ENCODE data around the gene TRPC5OS. TPM values are rescaled to one million over a fixed set of nuclear protein-coding genes. Genes with fewer than 3 reads are reported as not detected.

TRPC5OS gene
- 0.03 TPM for polyA plus RNA-seq (2013, experiment 1 of 2)
- 0.03 TPM for polyA plus RNA-seq (2013, experiment 2 of 2)

DNA sequence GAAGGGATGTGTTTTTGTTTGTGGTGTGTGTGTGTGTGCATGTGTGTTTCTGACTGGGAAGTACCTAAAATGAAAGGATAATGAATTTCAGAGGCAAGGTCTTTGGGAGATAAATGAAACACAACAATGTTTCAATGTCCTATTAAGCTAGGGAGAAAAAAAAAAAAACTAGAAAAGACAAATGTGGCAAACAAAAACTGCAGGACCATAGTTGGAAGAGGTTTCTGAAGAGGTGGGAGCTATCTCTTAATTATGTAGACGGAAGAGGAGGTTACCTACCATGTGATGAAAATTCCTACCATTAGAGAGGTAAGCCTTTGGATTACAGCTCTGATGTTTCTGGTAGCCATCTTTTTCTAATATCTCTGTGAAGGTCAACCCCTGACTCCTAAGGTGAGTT lies at the start of gene TRPC5OS:
TRPC5OS (plus strand) TSS at position 301 of the 400 bp plus-strand sequence. CDS start 25,669 bp downstream, outside the sequence.
- Histone ChIP-seq H3K56ac (ENCODE audit: low read length) (no peak within 1 kb of the TSS), H3K18ac (ENCODE audit: low read length) (no peak within 1 kb of the TSS), H3K9ac (ENCODE audit: low read length) (no peak within 1 kb of the TSS), H3K79me2 (ENCODE audit: control insufficient read depth, insufficient read depth, low read length) (no peaks in the 10 kb centered on the region), H3K4me2 (ENCODE audit: low read length) (no peak within 1 kb of the TSS), H4K5ac (ENCODE audit: low read length) (no peak within 1 kb of the TSS), H3K36me3 (ENCODE audit: control insufficient read depth, insufficient read depth, low read length) (no peaks in the 10 kb centered on the region), H2BK120ac (ENCODE audit: low read depth, low read length) (no peak within 1 kb of the TSS), H2AK5ac (ENCODE audit: low read length) (no peak within 1 kb of the TSS), H3K4me3 (ENCODE audit: low read length) (no peak within 1 kb of the TSS), H3K27me3 (ENCODE audit: insufficient read depth, low read length, poor library complexity) (no peaks in the 10 kb centered on the region), H2BK15ac (replicated peaks; ENCODE audit: low read depth) (no peak within 1 kb of the TSS), H3K79me1 (ENCODE audit: low read length) (no peaks in the 10 kb centered on the region), H3K4me1 (ENCODE audit: control insufficient read depth, low read depth, low read length) (no peaks in the 10 kb centered on the region), H2BK5ac (ENCODE audit: low read length) (no peak within 1 kb of the TSS), H3K4ac (ENCODE audit: low read depth, low read length) (no peak within 1 kb of the TSS), H3K27ac (ENCODE audit: low read depth, low read length) (no peak within 1 kb of the TSS), H4K8ac (ENCODE audit: low read depth, low read length) (no peak within 1 kb of the TSS), H3K23ac (ENCODE audit: low read length) (no peak within 1 kb of the TSS)
- WGBS (ENCODE audit: extremely low coverage, insufficient coverage, low lambda C conversion rate), result no CpG with 5 or more reads among the region's 1 CpG
- no peak for DNase-seq

GRCh38 chrX:111829345-111829744 lies 46.6 kb upstream of the TRPC5OS start:
- no peak overlapping the region for H2BK15ac ChIP-seq (replicated peaks; ENCODE audit: low read depth)
- no peak overlapping the region for H3K4me3 ChIP-seq (ENCODE audit: low read length)
- no peak for DNase-seq
- H3K4me2 ChIP-seq (ENCODE audit: low read length), result no peak overlapping the region
- no peak overlapping the region for H2AK5ac ChIP-seq (ENCODE audit: low read length)
- no peak overlapping the region for H3K23ac ChIP-seq (ENCODE audit: low read length)
- H3K4me1 ChIP-seq (ENCODE audit: control insufficient read depth, low read depth, low read length), result no peaks in the 10 kb centered on the region
- WGBS (ENCODE audit: extremely low coverage, insufficient coverage, low lambda C conversion rate), result no CpG with 5 or more reads among the region's 2 CpGs
- no peak overlapping the region for H3K56ac ChIP-seq (ENCODE audit: low read length)
- no peaks in the 10 kb centered on the region for H3K79me1 ChIP-seq (ENCODE audit: low read length)
- H4K5ac ChIP-seq (ENCODE audit: low read length), result no peak overlapping the region
- H2BK120ac ChIP-seq (ENCODE audit: low read depth, low read length), result no peak overlapping the region
- no peak overlapping the region for H3K18ac ChIP-seq (ENCODE audit: low read length)
- no peaks in the 10 kb centered on the region for H3K27me3 ChIP-seq (ENCODE audit: insufficient read depth, low read length, poor library complexity)
- H3K79me2 ChIP-seq (ENCODE audit: control insufficient read depth, insufficient read depth, low read length), result no peaks in the 10 kb centered on the region
- no peak overlapping the region for H4K8ac ChIP-seq (ENCODE audit: low read depth, low read length)
- H2BK5ac ChIP-seq (ENCODE audit: low read length), result no peak overlapping the region
- H3K4ac ChIP-seq (ENCODE audit: low read depth, low read length), result no peak overlapping the region
- H3K36me3 ChIP-seq (ENCODE audit: control insufficient read depth, insufficient read depth, low read length), result no peaks in the 10 kb centered on the region
- no peak overlapping the region for H3K27ac ChIP-seq (ENCODE audit: low read depth, low read length)
- no peak overlapping the region for H3K9ac ChIP-seq (ENCODE audit: low read length)

- Histone ChIP-seq H3K79me2 (ENCODE audit: control insufficient read depth, insufficient read depth, low read length) (no peaks in the 10 kb centered on the region), H2AK5ac (ENCODE audit: low read length) (no peak overlapping the region), H3K4ac (ENCODE audit: low read depth, low read length) (no peak overlapping the region), H4K5ac (ENCODE audit: low read length) (no peak overlapping the region), H3K4me2 (ENCODE audit: low read length) (no peak overlapping the region), H3K4me1 (ENCODE audit: control insufficient read depth, low read depth, low read length) (no peaks in the 10 kb centered on the region), H3K18ac (ENCODE audit: low read length) (no peak overlapping the region), H3K27me3 (ENCODE audit: insufficient read depth, low read length, poor library complexity) (no peaks in the 10 kb centered on the region), H3K36me3 (ENCODE audit: control insufficient read depth, insufficient read depth, low read length) (no peaks in the 10 kb centered on the region), H4K8ac (ENCODE audit: low read depth, low read length) (no peak overlapping the region), H3K79me1 (ENCODE audit: low read length) (no peaks in the 10 kb centered on the region), H3K23ac (ENCODE audit: low read length) (no peak overlapping the region), H3K27ac (ENCODE audit: low read depth, low read length) (no peak overlapping the region), H2BK15ac (replicated peaks; ENCODE audit: low read depth) (no peak overlapping the region), H2BK120ac (ENCODE audit: low read depth, low read length) (no peak overlapping the region), H3K4me3 (ENCODE audit: low read length) (no peak overlapping the region), H3K56ac (ENCODE audit: low read length) (no peak overlapping the region), H3K9ac (ENCODE audit: low read length) (no peak overlapping the region), H2BK5ac (ENCODE audit: low read length) (no peak overlapping the region)
- WGBS (ENCODE audit: extremely low coverage, insufficient coverage, low lambda C conversion rate), result no CpG with 5 or more reads among the region's 2 CpGs
- no peak for DNase-seq
Observed at GRCh38 chrX:111830571-111830970, 45.4 kb upstream of the TRPC5OS start.

DNA sequence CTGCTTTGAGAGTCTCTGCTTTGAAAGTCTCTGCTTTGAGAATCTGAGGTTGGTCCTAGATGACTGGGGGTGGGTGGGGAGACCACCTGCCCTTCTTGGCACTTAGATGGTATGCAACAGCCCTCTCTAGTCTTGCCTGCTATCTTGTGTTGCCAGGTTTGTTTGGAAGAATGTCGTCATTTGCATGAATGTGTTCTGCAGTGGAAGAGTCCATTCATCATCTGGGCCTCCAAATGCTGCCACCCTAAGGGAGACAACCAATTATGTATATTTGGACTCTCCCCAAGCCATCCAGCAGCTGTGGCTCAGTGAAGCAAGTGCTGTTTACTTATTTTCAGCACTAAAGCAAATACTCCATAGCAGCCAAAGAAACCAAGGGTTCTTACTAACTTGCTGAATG lies 44.6 kb upstream of the TRPC5OS start:
- H3K18ac ChIP-seq (ENCODE audit: low read length), result no peak overlapping the region
- no peaks in the 10 kb centered on the region for H3K4me1 ChIP-seq (ENCODE audit: control insufficient read depth, low read depth, low read length)
- no peak overlapping the region for H3K23ac ChIP-seq (ENCODE audit: low read length)
- no peak overlapping the region for H3K4me2 ChIP-seq (ENCODE audit: low read length)
- H3K9ac ChIP-seq (ENCODE audit: low read length), result no peak overlapping the region
- no peak overlapping the region for H4K5ac ChIP-seq (ENCODE audit: low read length)
- no peak overlapping the region for H2BK120ac ChIP-seq (ENCODE audit: low read depth, low read length)
- H3K79me2 ChIP-seq (ENCODE audit: control insufficient read depth, insufficient read depth, low read length), result no peaks in the 10 kb centered on the region
- H2BK5ac ChIP-seq (ENCODE audit: low read length), result no peak overlapping the region
- no peak for DNase-seq
- H3K4ac ChIP-seq (ENCODE audit: low read depth, low read length), result no peak overlapping the region
- no peaks in the 10 kb centered on the region for H3K36me3 ChIP-seq (ENCODE audit: control insufficient read depth, insufficient read depth, low read length)
- H3K27me3 ChIP-seq (ENCODE audit: insufficient read depth, low read length, poor library complexity), result no peaks in the 10 kb centered on the region
- H2AK5ac ChIP-seq (ENCODE audit: low read length), result no peak overlapping the region
- no peak overlapping the region for H3K4me3 ChIP-seq (ENCODE audit: low read length)
- H3K79me1 ChIP-seq (ENCODE audit: low read length), result no peaks in the 10 kb centered on the region
- no peak overlapping the region for H2BK15ac ChIP-seq (replicated peaks; ENCODE audit: low read depth)
- no peak overlapping the region for H4K8ac ChIP-seq (ENCODE audit: low read depth, low read length)
- H3K56ac ChIP-seq (ENCODE audit: low read length), result no peak overlapping the region
- no peak overlapping the region for H3K27ac ChIP-seq (ENCODE audit: low read depth, low read length)
- WGBS (ENCODE audit: extremely low coverage, insufficient coverage, low lambda C conversion rate), result no CpG with 5 or more reads among the region's 1 CpG

GRCh38 chrX:111837197-111837596 lies 38.8 kb upstream of the TRPC5OS start:
- H4K5ac ChIP-seq (ENCODE audit: low read length), result no peak overlapping the region
- no peak overlapping the region for H3K4me2 ChIP-seq (ENCODE audit: low read length)
- H3K4me3 ChIP-seq (ENCODE audit: low read length), result no peak overlapping the region
- H3K18ac ChIP-seq (ENCODE audit: low read length), result no peak overlapping the region
- H3K56ac ChIP-seq (ENCODE audit: low read length), result no peak overlapping the region
- H3K27me3 ChIP-seq (ENCODE audit: insufficient read depth, low read length, poor library complexity), result no peaks in the 10 kb centered on the region
- no peaks in the 10 kb centered on the region for H3K79me2 ChIP-seq (ENCODE audit: control insufficient read depth, insufficient read depth, low read length)
- H3K4me1 ChIP-seq (ENCODE audit: control insufficient read depth, low read depth, low read length), result no peaks in the 10 kb centered on the region
- no peak overlapping the region for H2BK15ac ChIP-seq (replicated peaks; ENCODE audit: low read depth)
- no peak overlapping the region for H4K8ac ChIP-seq (ENCODE audit: low read depth, low read length)
- no peak overlapping the region for H2AK5ac ChIP-seq (ENCODE audit: low read length)
- H2BK120ac ChIP-seq (ENCODE audit: low read depth, low read length), result no peak overlapping the region
- no peaks in the 10 kb centered on the region for H3K36me3 ChIP-seq (ENCODE audit: control insufficient read depth, insufficient read depth, low read length)
- H2BK5ac ChIP-seq (ENCODE audit: low read length), result no peak overlapping the region
- no peak overlapping the region for H3K4ac ChIP-seq (ENCODE audit: low read depth, low read length)
- H3K23ac ChIP-seq (ENCODE audit: low read length), result no peak overlapping the region
- no CpG with 5 or more reads among the region's 1 CpG for WGBS (ENCODE audit: extremely low coverage, insufficient coverage, low lambda C conversion rate)
- no peaks in the 10 kb centered on the region for H3K79me1 ChIP-seq (ENCODE audit: low read length)
- H3K27ac ChIP-seq (ENCODE audit: low read depth, low read length), result no peak overlapping the region
- peak; percentile 29 for DNase-seq
- H3K9ac ChIP-seq (ENCODE audit: low read length), result no peak overlapping the region

DNA sequence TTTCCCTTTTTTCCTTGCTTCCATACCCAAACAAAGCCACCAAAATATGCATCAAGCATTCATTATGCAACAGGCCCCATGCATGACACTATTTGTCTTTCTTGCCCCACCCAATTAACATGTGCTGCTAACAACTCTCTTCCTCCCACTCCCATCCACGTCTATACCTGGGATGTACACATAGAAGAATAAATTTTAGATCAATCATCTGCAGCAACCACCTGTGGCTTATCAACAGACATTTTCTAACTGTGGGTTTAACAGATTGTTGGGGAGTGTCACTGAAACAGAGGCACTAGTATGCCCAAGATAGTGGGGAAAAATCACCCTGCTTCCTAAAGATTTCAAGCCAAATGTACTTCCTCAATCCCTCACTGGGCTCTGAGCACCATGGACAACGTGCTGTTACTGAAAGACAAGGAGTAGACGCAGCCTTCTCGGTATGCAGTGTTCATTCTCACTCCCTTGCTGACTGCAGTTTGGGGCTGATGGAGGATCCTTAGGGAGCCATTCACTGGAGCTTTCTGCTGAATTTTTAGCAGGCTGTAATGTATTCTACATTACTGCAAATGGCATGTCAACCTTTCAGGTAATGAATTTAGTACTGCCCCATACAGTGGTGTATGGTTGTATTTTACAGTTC lies 28.4 kb upstream of the TRPC5OS start:
- Histone ChIP-seq H3K4me1 (ENCODE audit: control insufficient read depth, low read depth, low read length) (no peaks in the 10 kb centered on the region), H4K5ac (ENCODE audit: low read length) (no peak overlapping the region), H4K8ac (ENCODE audit: low read depth, low read length) (no peak overlapping the region), H3K4ac (ENCODE audit: low read depth, low read length) (no peak overlapping the region), H3K23ac (ENCODE audit: low read length) (no peak overlapping the region), H3K27me3 (ENCODE audit: insufficient read depth, low read length, poor library complexity) (no peaks in the 10 kb centered on the region), H3K27ac (ENCODE audit: low read depth, low read length) (no peak overlapping the region), H2AK5ac (ENCODE audit: low read length) (no peak overlapping the region), H3K9ac (ENCODE audit: low read length) (no peak overlapping the region), H3K36me3 (ENCODE audit: control insufficient read depth, insufficient read depth, low read length) (no peaks in the 10 kb centered on the region), H3K56ac (ENCODE audit: low read length) (no peak overlapping the region), H3K79me1 (ENCODE audit: low read length) (no peaks in the 10 kb centered on the region), H2BK5ac (ENCODE audit: low read length) (no peak overlapping the region), H3K4me3 (ENCODE audit: low read length) (no peak overlapping the region), H3K79me2 (ENCODE audit: control insufficient read depth, insufficient read depth, low read length) (no peaks in the 10 kb centered on the region), H3K4me2 (ENCODE audit: low read length) (no peak overlapping the region), H2BK120ac (ENCODE audit: low read depth, low read length) (no peak overlapping the region), H2BK15ac (replicated peaks; ENCODE audit: low read depth) (no peak overlapping the region), H3K18ac (ENCODE audit: low read length) (no peak overlapping the region)
- DNase-seq, result no peak
- no CpG with 5 or more reads among the region's 4 CpGs for WGBS (ENCODE audit: extremely low coverage, insufficient coverage, low lambda C conversion rate)

Measured in mesendoderm (in vitro differentiated cells).